Neuron (in vitro differentiated cells): ENCODE results near the gene CDC42SE1.

ENCODE experiments used
- H2AFZ ChIP-seq: one replicate; pipeline ENCODE4 v1.6.1; 2013; ENCODE audit warnings: low read depth, mild to moderate bottlenecking, inconsistent platforms, low read length, moderate library complexity
- H3K27me3 ChIP-seq: one replicate; pipeline ENCODE4 v1.6.1; 2013; ENCODE audit warnings: low read length; ENCODE audit not compliant: insufficient read depth
- H3K36me3 ChIP-seq: one replicate; pipeline ENCODE4 v1.6.1; 2013; ENCODE audit warnings: low read length; ENCODE audit not compliant: insufficient read depth
- H3K4me1 ChIP-seq: one replicate; pipeline ENCODE4 v1.6.1; 2013; ENCODE audit warnings: low read length; ENCODE audit not compliant: insufficient read depth
- H3K4me3 ChIP-seq: 2 replicates; pipeline ENCODE4 v1.5.1; 2013; ENCODE audit warnings: mild to moderate bottlenecking, low read length, moderate library complexity
- H3K9me3 ChIP-seq: one replicate; pipeline ENCODE4 v1.6.1; 2013; ENCODE audit warnings: low read length

The CDC42SE1 gene

DNA sequence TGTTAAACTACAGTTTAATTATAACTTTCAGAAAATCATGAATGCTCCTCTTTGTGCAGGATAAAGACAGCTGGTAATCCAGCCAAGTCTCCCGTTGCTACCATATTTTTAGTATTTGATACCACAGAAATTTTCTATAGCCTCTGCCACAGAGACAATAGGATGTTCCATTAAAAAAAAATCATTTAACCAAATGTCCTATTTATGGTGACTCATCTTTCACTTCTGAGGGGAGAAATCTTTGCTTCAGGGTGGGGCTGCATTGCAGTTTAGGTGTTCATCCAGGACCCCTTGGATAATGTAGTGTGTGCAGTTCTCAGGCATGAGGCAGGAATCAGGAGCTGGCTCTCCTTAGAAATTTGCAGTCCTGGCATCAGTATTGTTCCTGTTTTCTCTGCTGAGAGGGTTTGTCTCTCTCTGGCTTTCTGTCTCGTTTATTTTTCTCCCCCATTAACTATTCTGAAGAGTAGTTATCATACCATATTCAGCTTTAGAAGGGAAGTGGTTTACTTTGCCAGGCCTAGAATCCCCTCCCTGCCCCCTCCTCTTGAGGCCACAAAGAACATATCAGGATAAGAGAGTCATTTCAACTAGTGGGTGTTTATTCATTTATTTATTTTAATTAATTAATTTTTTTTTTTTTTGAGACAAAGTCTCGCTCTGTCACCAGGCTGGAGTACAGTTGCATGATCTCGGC is 48.1 kb downstream of the CDC42SE1 start:
- no peak overlapping the region for H2AFZ ChIP-seq
- H3K4me1 ChIP-seq = peaks cover 31% of the 10 kb centered on the region
- no peaks in the 10 kb centered on the region for H3K36me3 ChIP-seq
- H3K27me3 ChIP-seq = no peaks in the 10 kb centered on the region
- H3K4me3 ChIP-seq = no peak overlapping the region
- H3K9me3 ChIP-seq = no peaks in the 10 kb centered on the region

DNA sequence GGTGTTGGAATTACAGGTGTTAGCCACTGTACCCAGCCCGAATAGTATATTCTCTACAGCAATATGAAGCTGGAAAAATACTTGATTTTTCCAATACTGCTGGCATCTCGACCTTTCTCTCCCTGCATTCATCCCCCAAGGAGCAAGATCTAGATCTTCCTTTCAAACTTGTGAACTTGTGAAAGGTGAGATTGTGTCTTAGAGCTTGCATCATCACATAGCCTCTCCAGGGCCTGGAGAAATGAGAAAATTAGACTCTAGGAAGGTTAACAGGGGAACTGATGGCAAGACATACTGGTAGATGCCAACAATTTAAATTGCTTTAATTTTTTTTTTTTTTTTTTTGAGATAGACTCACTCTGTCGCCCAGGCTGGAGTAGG is 49.1 kb downstream of the CDC42SE1 start:
- H3K27me3 ChIP-seq = no peaks in the 10 kb centered on the region
- no peak overlapping the region for H2AFZ ChIP-seq
- H3K4me3 ChIP-seq = no peak overlapping the region
- H3K36me3 ChIP-seq = no peaks in the 10 kb centered on the region
- H3K9me3 ChIP-seq = no peaks in the 10 kb centered on the region
- H3K4me1 ChIP-seq = peaks cover 41% of the 10 kb centered on the region

DNA sequence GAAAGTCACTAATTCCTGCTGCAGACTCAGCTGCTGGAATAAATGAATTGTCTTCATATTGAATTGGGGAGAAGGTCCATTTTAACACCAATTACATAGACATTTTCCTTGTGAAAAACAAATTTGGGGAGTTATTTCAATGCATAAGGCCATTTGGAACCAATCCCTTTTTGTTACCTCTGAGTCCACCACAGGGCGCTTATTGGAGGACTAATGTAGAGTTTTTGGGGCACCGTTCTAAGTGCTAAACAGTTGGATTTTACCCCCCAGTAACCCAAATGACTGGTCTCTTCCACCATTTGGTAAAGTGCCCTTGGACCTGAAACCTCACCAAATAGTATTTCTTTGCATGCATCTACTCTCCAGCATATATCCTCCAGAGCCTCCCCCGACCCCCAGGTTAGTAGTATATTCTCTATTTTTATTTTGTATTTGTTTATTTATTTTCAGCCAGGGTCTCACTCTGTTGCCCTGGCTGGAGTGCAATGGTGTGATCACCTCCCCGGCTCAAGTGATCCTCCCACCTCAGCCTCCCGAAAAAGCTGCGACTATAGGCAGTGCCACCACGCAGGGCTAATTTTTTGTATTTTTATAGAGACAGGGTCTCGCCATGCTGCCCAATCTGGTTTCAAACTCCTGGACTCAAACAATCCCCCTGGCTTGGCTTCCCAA is 49.6 kb downstream of the CDC42SE1 start:
- no peak overlapping the region for H3K4me3 ChIP-seq
- no peaks in the 10 kb centered on the region for H3K9me3 ChIP-seq
- H2AFZ ChIP-seq = no peak overlapping the region
- peaks cover 43% of the 10 kb centered on the region for H3K4me1 ChIP-seq
- H3K27me3 ChIP-seq = no peaks in the 10 kb centered on the region
- no peaks in the 10 kb centered on the region for H3K36me3 ChIP-seq

DNA sequence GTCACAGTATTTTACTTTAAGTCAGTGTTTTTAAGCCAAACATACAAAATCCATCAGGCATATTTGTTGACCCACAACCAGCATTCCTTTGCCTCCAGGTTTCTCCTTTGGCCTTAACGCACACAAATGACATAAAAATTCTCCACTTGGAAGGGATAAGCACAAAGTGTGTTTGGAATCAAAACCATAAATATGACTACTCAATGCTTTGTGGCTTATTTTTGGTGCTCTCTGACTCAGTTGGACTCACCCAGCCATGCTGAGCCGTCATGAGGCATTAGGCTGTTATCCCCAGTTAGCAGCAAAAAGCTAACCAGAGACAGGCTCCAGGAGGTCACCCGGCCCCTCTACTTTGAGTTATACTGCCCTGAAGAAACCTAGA is 50.2 kb downstream of the CDC42SE1 start:
- no peaks in the 10 kb centered on the region for H3K27me3 ChIP-seq
- peak overlapping the region; percentile 79 for H3K4me3 ChIP-seq
- H3K9me3 ChIP-seq = no peaks in the 10 kb centered on the region
- H2AFZ ChIP-seq = peak overlapping the region; percentile 51
- H3K4me1 ChIP-seq = peaks cover 47% of the 10 kb centered on the region
- no peaks in the 10 kb centered on the region for H3K36me3 ChIP-seq

DNA sequence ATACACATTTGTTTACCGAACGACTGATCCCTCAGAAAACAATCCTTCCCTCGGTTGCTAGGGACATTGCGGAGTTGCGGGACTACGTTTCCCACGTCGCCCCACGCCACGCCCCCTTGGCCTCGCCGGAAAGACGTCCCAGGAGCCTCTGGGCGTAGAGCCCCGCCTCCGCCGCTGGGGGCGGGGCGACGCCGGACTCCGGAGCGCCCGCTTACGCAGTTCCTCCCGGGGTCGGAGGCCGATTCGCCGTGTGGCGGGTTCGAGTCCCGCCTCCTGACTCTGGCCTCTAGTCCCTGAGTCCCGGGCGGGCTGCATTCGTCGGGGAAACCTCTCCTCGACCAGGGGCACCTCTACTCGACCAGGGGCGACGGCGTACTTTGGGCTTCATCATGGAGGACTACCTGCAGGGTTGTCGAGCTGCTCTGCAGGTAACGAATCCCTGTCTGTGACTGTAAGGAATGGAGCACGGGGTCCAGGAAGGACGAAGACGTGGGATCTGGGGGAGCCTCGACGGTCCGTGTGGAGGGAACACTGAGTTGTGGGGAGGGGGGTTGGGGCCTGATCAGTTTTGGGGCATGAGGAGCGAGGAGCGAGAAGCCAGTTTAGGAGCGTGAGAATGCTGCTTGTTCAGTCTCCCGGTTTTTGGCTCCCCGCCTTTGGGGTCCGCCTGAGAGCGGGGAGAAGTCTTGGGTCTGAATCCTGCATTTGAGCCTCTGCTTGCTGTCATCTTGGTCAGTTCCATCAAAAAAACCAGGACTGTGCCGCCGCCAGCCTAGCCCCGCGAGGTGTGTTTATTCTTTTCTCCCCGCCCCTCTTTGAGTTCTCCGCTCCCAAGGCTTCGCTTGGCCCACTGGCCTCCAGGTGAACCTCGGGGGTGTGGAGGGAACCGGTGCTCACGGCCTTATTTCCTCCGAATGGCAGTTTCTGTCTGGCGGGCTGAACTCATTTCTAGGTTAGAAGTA is 50.9 kb downstream of the CDC42SE1 start, which contains the start of gene PRUNE1:
PRUNE1 (plus strand) TSS at position 206 of the 962 bp plus-strand sequence; CDS start at position 390, 184 bp downstream.
- peak within 1 kb of the TSS; percentile 51 for H2AFZ ChIP-seq
- H3K36me3 ChIP-seq = no peaks in the 10 kb centered on the region
- H3K4me3 ChIP-seq = peak within 1 kb of the TSS; percentile 79
- H3K27me3 ChIP-seq = no peaks in the 10 kb centered on the region
- H3K9me3 ChIP-seq = no peaks in the 10 kb centered on the region
- H3K4me1 ChIP-seq = peaks cover 46% of the 10 kb centered on the region

DNA sequence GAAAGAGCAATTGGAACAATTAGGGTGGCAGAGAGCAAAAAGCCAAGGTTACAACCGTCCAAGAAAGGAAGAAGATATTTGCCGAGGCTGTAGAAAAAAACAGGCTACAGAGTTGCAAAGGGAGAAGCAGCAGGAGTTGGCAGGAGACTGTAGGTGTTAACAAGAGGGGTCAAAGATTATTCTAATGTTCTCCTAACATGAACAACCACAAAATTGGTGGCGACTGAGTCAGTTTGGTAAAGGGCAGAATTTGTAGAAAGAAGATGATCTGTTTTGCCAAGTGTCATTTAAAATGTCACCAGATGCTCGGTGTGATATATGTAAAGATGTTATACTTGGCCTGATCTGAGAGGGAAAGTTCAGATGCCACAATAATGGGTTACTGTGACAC is 51.6 kb downstream of the CDC42SE1 start:
- Histone ChIP-seq H2AFZ (peak overlapping the region; percentile 50), H3K36me3 (no peaks in the 10 kb centered on the region), H3K4me3 (peak overlapping the region; percentile 79), H3K9me3 (no peaks in the 10 kb centered on the region), H3K4me1 (peaks cover 39% of the 10 kb centered on the region), H3K27me3 (no peaks in the 10 kb centered on the region)

DNA sequence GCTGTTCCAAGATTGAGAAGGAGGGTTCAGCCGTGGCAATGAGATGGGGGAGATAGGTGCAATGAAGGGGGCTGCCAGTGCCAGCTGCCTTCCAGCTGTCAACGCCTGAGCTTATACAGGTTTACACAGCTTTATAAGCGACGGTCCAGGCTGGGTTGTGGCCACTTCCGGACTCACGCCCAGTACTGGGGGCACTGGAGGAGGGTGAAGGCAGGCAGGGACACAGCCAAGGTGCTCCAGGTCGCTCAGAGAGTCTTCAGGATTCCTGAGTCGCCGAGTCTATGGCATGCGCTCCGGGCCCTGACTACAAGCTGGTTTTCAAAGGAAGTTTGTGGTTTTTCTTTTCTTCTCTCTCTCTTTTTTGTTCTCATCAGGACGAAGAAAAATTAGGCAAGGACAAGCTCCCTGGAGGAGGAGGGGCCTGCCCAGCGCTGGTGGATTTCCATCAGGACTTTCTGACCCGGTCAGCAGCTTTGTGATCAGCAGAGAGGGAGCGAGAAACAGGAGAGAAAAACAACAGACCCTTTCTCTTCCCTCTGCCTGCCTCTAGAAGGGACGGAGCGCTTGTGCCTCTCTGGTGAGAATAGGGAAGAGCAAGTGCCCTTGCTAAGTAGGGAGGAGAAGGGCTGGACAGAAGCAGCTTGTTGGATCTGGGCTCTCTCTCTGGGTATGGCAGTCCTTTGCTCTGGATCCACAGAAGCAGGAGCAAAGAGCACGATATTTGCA is 52.9 kb downstream of the CDC42SE1 start, which contains the start of gene MINDY1:
MINDY1 (minus strand) TSS at position 576 of the 726 bp plus-strand sequence. CDS start 4,285 bp downstream, outside the sequence.
- H2AFZ ChIP-seq = peak within 1 kb of the TSS; percentile 88
- peak within 1 kb of the TSS; percentile 79 for H3K4me3 ChIP-seq
- peaks cover 37% of the 10 kb centered on the region for H3K4me1 ChIP-seq
- H3K36me3 ChIP-seq = peaks cover 5% of the 10 kb centered on the region
- no peaks in the 10 kb centered on the region for H3K27me3 ChIP-seq
- H3K9me3 ChIP-seq = no peaks in the 10 kb centered on the region

DNA sequence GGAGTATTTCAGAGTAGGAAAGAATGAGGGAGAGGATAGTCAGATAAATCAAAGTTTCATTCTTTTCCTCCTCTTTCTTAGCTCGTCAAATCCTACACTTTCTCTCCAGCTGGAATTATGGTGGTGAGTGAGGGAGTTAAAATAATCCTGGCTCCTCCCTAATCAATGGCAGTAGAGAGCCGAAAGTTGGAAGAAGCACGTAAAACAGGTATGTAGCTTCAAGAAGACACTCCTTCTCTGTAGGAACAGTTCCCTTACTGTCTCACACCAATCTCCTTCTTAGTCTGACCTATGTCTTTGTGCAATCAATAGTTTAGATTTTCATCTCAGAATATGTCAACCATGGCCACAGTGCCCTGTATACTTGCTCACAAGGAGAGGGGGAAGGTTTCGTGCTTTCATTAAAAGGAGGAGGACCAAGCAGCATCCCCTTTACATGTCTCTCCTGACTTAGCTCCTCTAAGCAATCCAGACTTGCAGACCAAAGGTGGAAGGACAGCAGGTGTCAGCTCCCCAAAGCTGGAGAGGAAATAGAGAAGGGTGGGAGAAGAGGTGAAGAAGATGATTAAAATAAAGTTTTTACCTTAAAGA is 53.6 kb downstream of the CDC42SE1 start:
- peak overlapping the region; percentile 61 for H3K4me3 ChIP-seq
- H3K4me1 ChIP-seq = peaks cover 37% of the 10 kb centered on the region
- H3K36me3 ChIP-seq = peaks cover 5% of the 10 kb centered on the region
- peak overlapping the region; percentile 88 for H2AFZ ChIP-seq
- no peaks in the 10 kb centered on the region for H3K27me3 ChIP-seq
- no peaks in the 10 kb centered on the region for H3K9me3 ChIP-seq

DNA sequence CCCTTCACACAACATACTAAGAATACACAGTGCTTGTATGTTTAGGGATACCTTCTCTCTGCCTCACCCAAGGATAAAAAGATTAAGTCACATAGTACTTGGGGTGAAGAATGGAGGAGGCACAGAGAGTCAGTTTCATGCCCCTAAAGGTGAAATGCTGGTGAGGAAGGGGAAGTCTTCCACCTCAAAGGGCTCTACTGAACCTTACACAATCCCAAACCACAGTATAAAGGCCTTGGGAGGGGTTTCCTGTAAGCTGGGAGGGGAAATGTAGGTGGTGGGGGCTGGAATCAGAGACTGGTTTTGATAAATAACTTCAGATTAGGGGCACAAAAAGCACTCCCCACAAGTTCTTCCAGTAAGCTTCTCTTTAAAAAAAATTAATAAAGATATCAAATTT is 56.2 kb downstream of the CDC42SE1 start:
- no peak overlapping the region for H3K4me3 ChIP-seq
- no peaks in the 10 kb centered on the region for H3K27me3 ChIP-seq
- no peak overlapping the region for H2AFZ ChIP-seq
- no peaks in the 10 kb centered on the region for H3K9me3 ChIP-seq
- peaks cover 27% of the 10 kb centered on the region for H3K4me1 ChIP-seq
- H3K36me3 ChIP-seq = peaks cover 20% of the 10 kb centered on the region

DNA sequence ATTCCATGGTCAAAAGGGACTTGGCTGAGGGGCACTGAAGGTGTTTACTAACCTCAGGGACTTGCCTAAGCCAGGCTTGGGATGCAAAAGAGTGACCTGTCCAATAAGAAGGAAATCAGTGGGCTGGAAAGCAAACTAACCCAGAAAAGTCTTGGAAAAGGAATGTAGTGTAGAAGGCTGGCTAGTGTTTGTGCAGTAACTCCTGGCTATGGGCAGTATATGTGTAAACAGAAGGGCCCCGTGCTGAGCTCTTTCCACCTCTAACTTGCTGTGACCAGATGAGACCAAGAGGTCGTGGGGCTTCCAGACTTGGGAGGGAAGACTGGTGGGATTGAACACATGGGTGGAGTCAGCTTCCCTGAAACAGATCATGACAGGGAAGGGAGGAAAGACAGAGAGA is 56.8 kb downstream of the CDC42SE1 start:
- H3K9me3 ChIP-seq = no peaks in the 10 kb centered on the region
- no peaks in the 10 kb centered on the region for H3K27me3 ChIP-seq
- H3K36me3 ChIP-seq = peaks cover 21% of the 10 kb centered on the region
- no peak overlapping the region for H2AFZ ChIP-seq
- H3K4me3 ChIP-seq = no peak overlapping the region
- H3K4me1 ChIP-seq = peaks cover 23% of the 10 kb centered on the region

DNA sequence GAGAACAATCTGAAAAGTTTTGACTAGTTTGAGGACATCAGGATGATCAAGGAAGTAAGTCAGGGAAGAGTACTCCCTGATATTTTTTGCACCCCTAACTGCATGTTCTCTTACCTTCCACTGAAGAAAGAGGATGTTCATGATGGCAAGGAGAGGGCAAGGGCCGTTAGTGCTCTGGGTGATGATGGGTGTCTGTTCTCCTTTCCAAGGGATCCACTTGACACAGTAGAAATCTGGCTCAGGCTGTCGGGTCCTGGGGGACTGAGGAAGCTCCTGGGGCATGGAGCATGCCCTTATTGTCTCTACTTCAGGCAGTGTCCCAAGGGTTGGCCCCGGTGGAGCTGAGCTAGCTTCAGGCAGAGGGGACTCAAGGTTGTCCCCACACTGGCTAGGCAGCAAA is 57.4 kb downstream of the CDC42SE1 start:
- Histone ChIP-seq H3K36me3 (peaks cover 26% of the 10 kb centered on the region), H3K27me3 (no peaks in the 10 kb centered on the region), H3K4me1 (peaks cover 19% of the 10 kb centered on the region), H3K9me3 (no peaks in the 10 kb centered on the region), H3K4me3 (no peak overlapping the region), H2AFZ (no peak overlapping the region)

DNA sequence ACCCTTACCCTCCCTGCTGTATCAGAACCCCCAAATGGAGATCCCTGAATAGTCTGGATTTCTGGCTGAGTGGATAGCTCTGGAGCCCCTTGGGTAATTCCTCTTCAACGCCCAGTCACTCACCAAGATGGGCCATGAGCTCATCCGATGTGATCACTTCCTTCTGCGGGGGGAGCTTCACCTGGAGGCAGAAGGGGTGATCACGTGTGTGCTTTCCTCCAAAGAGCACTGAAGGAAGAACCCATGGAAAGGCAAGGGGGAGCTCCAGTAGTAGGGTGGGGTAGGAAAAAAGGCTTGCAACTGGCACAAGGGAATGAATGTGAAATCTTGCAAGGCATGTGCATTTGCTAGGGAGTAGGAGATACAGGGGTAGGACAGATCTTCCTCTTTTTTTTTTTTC is 57.8 kb downstream of the CDC42SE1 start:
- no peak overlapping the region for H2AFZ ChIP-seq
- no peaks in the 10 kb centered on the region for H3K27me3 ChIP-seq
- H3K4me1 ChIP-seq = peaks cover 16% of the 10 kb centered on the region
- peaks cover 30% of the 10 kb centered on the region for H3K36me3 ChIP-seq
- no peaks in the 10 kb centered on the region for H3K9me3 ChIP-seq
- no peak overlapping the region for H3K4me3 ChIP-seq
